Liver (tissue), 9 donors: ENCODE results near the gene NAA11. TPM values are rescaled to one million over a fixed set of nuclear protein-coding genes. Genes with fewer than 3 reads are reported as not detected.

Source experiments
- DNase-seq: peaks from one replicate; pipeline ENCODE4 v3.0.0-alpha.2; 2017; ENCODE audit warnings: low spot score
- H3K27ac ChIP-seq, 2 donors: one replicate each; pipeline ENCODE4 v1.7.0; 2013; ENCODE audit warnings: inconsistent platforms in 2 of 2, low read length in 2 of 2, control low read depth in 1 of 2, low read depth in 1 of 2, mild to moderate bottlenecking in 1 of 2
- H3K27me3 ChIP-seq, 4 donors: one replicate each; pipeline versions ENCODE4 v1.6.1 to v1.7.0; 2013; ENCODE audit warnings: low read length in 3 of 4, inconsistent platforms in 1 of 4, mild to moderate bottlenecking in 1 of 4, moderate library complexity in 1 of 4; ENCODE audit not compliant: control insufficient read depth in 4 of 4, insufficient read depth in 4 of 4
- H3K36me3 ChIP-seq, 4 donors: one replicate each; pipeline versions ENCODE4 v1.6.1 to v1.7.0; 2013; ENCODE audit warnings: low read length in 3 of 4, mild to moderate bottlenecking in 3 of 4, low read depth in 1 of 4, moderate library complexity in 1 of 4; ENCODE audit not compliant: control insufficient read depth in 4 of 4, insufficient read depth in 3 of 4
- H3K4me1 ChIP-seq, 4 donors: one replicate each; pipeline versions ENCODE4 v1.6.1 to v1.7.0; 2013; ENCODE audit warnings: low read length in 3 of 4, mild to moderate bottlenecking in 3 of 4, moderate library complexity in 1 of 4; ENCODE audit not compliant: control insufficient read depth in 4 of 4, insufficient read depth in 4 of 4
- H3K4me3 ChIP-seq, 3 donors: one replicate each; pipeline versions ENCODE4 v1.6.1 to v1.7.0; 2013; ENCODE audit warnings: low read length in 3 of 3, control low read depth in 1 of 3, low read depth in 1 of 3, mild to moderate bottlenecking in 1 of 3
- H3K9ac ChIP-seq, 2 donors: one replicate each; pipeline ENCODE4 v1.7.0; 2013; ENCODE audit warnings: low read length in 2 of 2, mild to moderate bottlenecking in 2 of 2, moderate library complexity in 2 of 2, control low read depth in 1 of 2, low read depth in 1 of 2
- H3K9me3 ChIP-seq, 4 donors: one replicate each; pipeline versions ENCODE4 v1.6.1 to v1.7.0; 2013; ENCODE audit warnings: low read length in 3 of 4; ENCODE audit not compliant: control insufficient read depth in 4 of 4
- ATF3 ChIP-seq: IDR thresholded peaks from 2 replicates; pipeline ENCODE4 v1.6.1; 2016; ENCODE audit warnings: antibody characterized with exemption
- CTCF ChIP-seq: fragments of 150-350 bp; IDR thresholded peaks from 2 replicates; pipeline ENCODE4 v1.5.1; 2017; ENCODE audit warnings: improper control_type of control experiment, low read depth, low read length; ENCODE audit not compliant: missing input control
- FOXA1 ChIP-seq: IDR thresholded peaks from 2 replicates; pipeline ENCODE4 v1.6.1; 2016; ENCODE audit warnings: antibody characterized with exemption
- FOXA2 ChIP-seq: IDR thresholded peaks from 2 replicates; pipeline ENCODE4 v1.6.1; 2016; ENCODE audit warnings: antibody characterized with exemption
- GABPA ChIP-seq, 2 donors: IDR thresholded peaks in 1 of 2; conservative IDR thresholded peaks in 1 of 2; 2 replicates each; pipeline ENCODE4 v1.6.1; 2016; ENCODE audit warnings: antibody characterized with exemption in 2 of 2, mild to moderate bottlenecking in 1 of 2, moderate library complexity in 1 of 2
- HNF4A ChIP-seq, 2 donors: conservative IDR thresholded peaks; 2 replicates each; pipeline ENCODE4 v1.6.1; 2016; ENCODE audit warnings: antibody characterized with exemption in 2 of 2, mild to moderate bottlenecking in 2 of 2
- HNF4G ChIP-seq: IDR thresholded peaks from 2 replicates; pipeline ENCODE4 v1.6.1; 2016; ENCODE audit warnings: antibody characterized with exemption
- MAX ChIP-seq: IDR thresholded peaks from 2 replicates; pipeline ENCODE4 v1.6.1; 2016; ENCODE audit warnings: antibody characterized with exemption
- NR2F2 ChIP-seq: IDR thresholded peaks from 2 replicates; pipeline ENCODE4 v1.6.1; 2016; ENCODE audit warnings: antibody characterized with exemption
- RAD21 ChIP-seq, 2 donors: IDR thresholded peaks; 2 replicates each; pipeline ENCODE4 v1.6.1; 2016; ENCODE audit warnings: antibody characterized with exemption in 2 of 2, mild to moderate bottlenecking in 2 of 2
- REST ChIP-seq: IDR thresholded peaks from 2 replicates; pipeline ENCODE4 v1.6.1; 2016; ENCODE audit warnings: antibody characterized with exemption, mild to moderate bottlenecking
- RXRA ChIP-seq, 2 donors: IDR thresholded peaks; 2 replicates each; pipeline ENCODE4 v1.6.1; 2017 to 2018; ENCODE audit warnings: antibody characterized with exemption in 2 of 2, mild to moderate bottlenecking in 1 of 2
- TAF1 ChIP-seq: conservative IDR thresholded peaks from 2 replicates; pipeline ENCODE4 v1.6.1; 2016; ENCODE audit warnings: antibody characterized with exemption, mild to moderate bottlenecking
- YY1 ChIP-seq: IDR thresholded peaks from 2 replicates; pipeline ENCODE4 v1.6.1; 2016; ENCODE audit warnings: antibody characterized with exemption, mild to moderate bottlenecking
- WGBS: extraction: QIAGEN DNeasy Blood & Tissue Kit; methylation state at CpG from one replicate; pipeline ENCODE4 v1.1.7; 2013; 5-methylcytosine and 5-hydroxymethylcytosine counted together
- polyA plus RNA-seq, 2 donors: library from polyadenylated mRNA; stranded (reverse) in 1 of 2; unstranded in 1 of 2; fragments of 200-250 nt in 1 of 2; fragments of >200 nt in 1 of 2; fragmentation: Nextera tagmentation in 1 of 2; extraction: Ambion mirVana in 1 of 2; gene quantifications; one replicate each; pipeline versions ENCODE4 v1.2.1 to v1.2.3, GENCODE V29; 2013 to 2015
- total RNA-seq, 2 donors: library from RNA; depleted of rRNA; stranded (reverse); fragments of >200 nt; gene quantifications; one replicate each; pipeline ENCODE4 v1.2.3, GENCODE V29; 2014
- donor health status: healthy.
- donor health status: healthy.
- donor health status: healthy.
- donor health status: healthy.
- donor health status: healthy.

The NAA11 gene
- total and polyA plus RNA-seq, 4 donors = not detected

GRCh38 chr4:79298027-79298426, 27.8 kb downstream of the NAA11 start:
- Histone ChIP-seq H3K27ac (no peak overlapping the region), H3K27me3 (peaks cover 0 to 3% (median 0%) of the 10 kb centered on the region in 4 donors), H3K36me3 (no peaks in the 10 kb centered on the region), H3K9ac (no peak overlapping the region), H3K9me3 (no peaks in the 10 kb centered on the region), H3K4me3 (no peak overlapping the region), H3K4me1 (no peaks in the 10 kb centered on the region)
- WGBS = 80% methylated on average over 6 of the region's 6 CpGs
- DNase-seq = no peak
- TF ChIP-seq REST (no peak), GABPA (IDR thresholded peaks at IDR 0.05 in 1 of 2, conservative IDR thresholded peaks at IDR 0.05 in 1 of 2) (no peak), MAX (no peak), YY1 (no peak), RAD21 (IDR thresholded peaks at IDR 0.05) (no peak), CTCF (no peak), FOXA1 (no peak), ATF3 (no peak), HNF4G (no peak), RXRA (IDR thresholded peaks at IDR 0.05) (no peak), NR2F2 (no peak), TAF1 (no peak), HNF4A (conservative IDR thresholded peaks at IDR 0.05) (no peak)

- TF ChIP-seq REST = no peak
- no peak for TF ChIP-seq RXRA (IDR thresholded peaks at IDR 0.05)
- no peak for TF ChIP-seq FOXA2
- Histone ChIP-seq H3K27ac (no peak overlapping the region), H3K4me1 (no peaks in the 10 kb centered on the region), H3K27me3 (peaks cover 0 to 3% (median 0%) of the 10 kb centered on the region in 4 donors), H3K9ac (no peak overlapping the region), H3K9me3 (no peaks in the 10 kb centered on the region), H3K36me3 (no peaks in the 10 kb centered on the region), H3K4me3 (no peak overlapping the region)
- 81% methylated on average over 4 of the region's 4 CpGs for WGBS
- no peak for DNase-seq
Observed at GRCh38 chr4:79297479-79297878, 28.4 kb downstream of the NAA11 start.
